HepG2 (cell line): ENCODE data around the gene MSI2. TPM values are rescaled to one million over a fixed set of nuclear protein-coding genes. Genes with fewer than 3 reads are reported as not detected.

Experiments used
- ATAC-seq: fragments of 200-7000 bp; cut with Tn5 transposase; 3 replicates; pipeline ENCODE4 v1.9.1; 2020; ENCODE audit warnings: mild to moderate bottlenecking, moderate library complexity
- BruUV-seq: library from RNA; stranded (reverse); fragments of 400-500 nt; replicated peaks from 2 replicates; lab custom pipeline; 2021; lab: Mats Ljungman, UMichigan
- CTCF ChIA-PET: fragments of 300-600 bp; formaldehyde crosslinking; extraction: SDS; loops from one replicate; lab custom pipeline; 2021; ENCODE audit warnings: low total read pairs, inconsistent platforms, low intra/inter-chr PET ratio; lab: Yijun Ruan, JAX
- POLR2A ChIA-PET: fragments of 350-600 bp; sonication (Branson Sonifier 250); formaldehyde crosslinking; loops from one replicate; lab custom pipeline; 2020; ENCODE audit warnings: antibody characterized with exemption, inconsistent platforms; lab: Yijun Ruan, JAX
- DNase-seq: peaks from one replicate; pipeline ENCODE4 v3.0.0-alpha.2; 2015; ENCODE audit warnings: low spot score
- FAIRE-seq: peaks from 3 replicates; lab custom pipeline; 2011; peaks lifted over from hg19 to GRCh38; lab: Jason Lieb, UNC
- H2AFZ ChIP-seq: one replicate; pipeline ENCODE4 v1.6.1; 2011; ENCODE audit warnings: low read length, inconsistent platforms
- H3K27ac ChIP-seq: fragments of 300-600 bp; 3 replicates; pipeline ENCODE4 v1.8.0; 2011; ENCODE audit warnings: mixed run types, mild to moderate bottlenecking, mixed read lengths, low read length, inconsistent platforms; ENCODE audit not compliant: insufficient read depth; ENCODE audit errors: extremely low read length
- H3K27me3 ChIP-seq, 2 experiments: fragments of 200-600 bp in 1 of 2; 2 replicates in 1 of 2; 3 replicates in 1 of 2; pipeline versions ENCODE4 v1.6.0 to v1.8.0; 2011; ENCODE audit warnings: low read length in 2 of 2, mild to moderate bottlenecking in 2 of 2, moderate library complexity in 2 of 2, inconsistent platforms in 1 of 2; ENCODE audit not compliant: insufficient read depth in 2 of 2, control insufficient read depth in 1 of 2
- H3K36me3 ChIP-seq, 2 experiments: fragments of 200-600 bp in 1 of 2; replicated peaks in 1 of 2; 2 replicates in 1 of 2; 3 replicates in 1 of 2; pipeline versions ENCODE4 v1.5.1 to v1.8.0; 2011; ENCODE audit warnings: low read length in 2 of 2, inconsistent platforms in 1 of 2; ENCODE audit not compliant: insufficient read depth in 2 of 2, control insufficient read depth in 1 of 2
- H3K4me1 ChIP-seq: 2 replicates; pipeline ENCODE4 v1.5.1; 2012; ENCODE audit warnings: low read length, inconsistent platforms; ENCODE audit not compliant: insufficient read depth
- H3K4me2 ChIP-seq: 2 replicates; pipeline ENCODE4 v1.6.0; 2011; ENCODE audit warnings: low read depth, low read length, inconsistent platforms
- H3K4me3 ChIP-seq, 3 experiments: fragments of 200-600 bp in 1 of 3; sonication (generic), shearing (Covaris generic) in 1 of 3; replicated peaks in 1 of 3; 2 replicates each; pipeline ENCODE4 v1.5.1; 2011 to 2016; ENCODE audit warnings: low read length in 3 of 3, inconsistent platforms in 2 of 3, low read depth in 2 of 3, mild to moderate bottlenecking in 2 of 3, control low read depth in 1 of 3, mixed read lengths in 1 of 3; ENCODE audit not compliant: insufficient read depth in 1 of 3
- H3K79me2 ChIP-seq: one replicate; pipeline ENCODE4 v1.6.1; 2011; ENCODE audit warnings: low read length, inconsistent platforms; ENCODE audit not compliant: insufficient read depth
- H3K9ac ChIP-seq: 2 replicates; pipeline ENCODE4 v1.6.0; 2011; ENCODE audit warnings: mild to moderate bottlenecking, low read depth, low read length, inconsistent platforms; ENCODE audit not compliant: insufficient read depth
- H3K9me3 ChIP-seq: 2 replicates; pipeline ENCODE4 v1.5.1; 2012; ENCODE audit warnings: mild to moderate bottlenecking, low read length
- H4K20me1 ChIP-seq: 2 replicates; pipeline ENCODE4 v1.6.0; 2011; ENCODE audit warnings: inconsistent platforms, mild to moderate bottlenecking, low read length, moderate library complexity; ENCODE audit not compliant: insufficient read depth
- CEBPZ ChIP-seq: IDR thresholded peaks from 2 replicates; pipeline ENCODE4 v1.6.1; 2012; ENCODE audit warnings: low read length, improper control_type of control experiment
- DNMT3B ChIP-seq: conservative IDR thresholded peaks from 2 replicates; pipeline ENCODE4 v1.6.1; 2016; ENCODE audit warnings: missing biosample characterization, control low read depth
- FOXO1 ChIP-seq: sonication (generic); formaldehyde crosslinking; IDR thresholded peaks from 2 replicates; pipeline ENCODE4 v1.4.0; 2020; ENCODE audit warnings: missing genetic modification reagents
- GATAD2A ChIP-seq: IDR thresholded peaks from 2 replicates; pipeline ENCODE4 v1.6.1; 2016
- HNF4G ChIP-seq, 2 experiments: sonication (generic) in 1 of 2; formaldehyde crosslinking in 1 of 2; IDR thresholded peaks; 2 replicates each; pipeline versions ENCODE4 v1.4.0 to v1.6.1; 2011 to 2020; ENCODE audit warnings: borderline replicate concordance in 2 of 2, low read depth in 2 of 2, mild to moderate bottlenecking in 2 of 2, low read length in 1 of 2, missing genetic modification reagents in 1 of 2, moderate library complexity in 1 of 2
- HOXA5 ChIP-seq: sonication (generic); formaldehyde crosslinking; IDR thresholded peaks from 2 replicates; pipeline ENCODE4 v1.4.0; 2020; ENCODE audit warnings: missing genetic modification reagents
- REPIN1 ChIP-seq: sonication (generic); formaldehyde crosslinking; IDR thresholded peaks from 2 replicates; pipeline ENCODE4 v1.8.0; 2022; ENCODE audit warnings: missing genetic modification reagents, low read depth, mild to moderate bottlenecking, borderline replicate concordance
- ZBTB46 ChIP-seq: sonication (generic); formaldehyde crosslinking; IDR thresholded peaks from 2 replicates; pipeline ENCODE4 v1.4.0; 2020; ENCODE audit warnings: mild to moderate bottlenecking, missing genetic modification reagents, borderline replicate concordance
- ZNF256 ChIP-seq: sonication (generic); formaldehyde crosslinking; conservative IDR thresholded peaks from 2 replicates; pipeline ENCODE4 v1.4.0; 2020; ENCODE audit warnings: missing genetic modification reagents
- WGBS: methylation state at CpG from one replicate; pipeline ENCODE4 v1.1.6; 2017; ENCODE audit warnings: low lambda C conversion rate; 5-methylcytosine and 5-hydroxymethylcytosine counted together
- in situ Hi-C: cut with HindIII; loops from 2 replicates; pipeline ENCODE4 v1.10.0; 2017; ENCODE audit warnings: low pct_unique_long_range_greater_than_20kb; ENCODE audit not compliant: extremely low pct_ligation_motif_present
- intact Hi-C: fragments of 100-400 bp; cut with micrococcal nuclease; formaldehyde crosslinking; loops from one replicate; pipeline ENCODE4 v1.10.0; 2022; ENCODE audit not compliant: unreplicated experiment
- polyA plus RNA-seq, 8 experiments: library from polyadenylated mRNA; depleted of rRNA in 3 of 8; stranded (reverse) in 7 of 8; unstranded in 1 of 8; fragments of >200 nt; fragmentation: Illumina TruSeq in 4 of 8; extraction: Trizol in 4 of 8; gene quantifications; 2 replicates each; pipeline versions ENCODE4 v1.2.1 to v1.2.3, GENCODE V29; 2011 to 2016; ENCODE audit warnings: low read depth in 4 of 8, missing spikeins in 1 of 8, mixed read lengths in 1 of 8; ENCODE audit not compliant: insufficient read depth in 1 of 8
- total RNA-seq, 5 experiments: library from RNA; depleted of rRNA; stranded (reverse); fragments of >200 nt; fragmentation: Illumina TruSeq; extraction: Trizol; gene quantifications; 2 replicates each; pipeline ENCODE4 v1.2.3, GENCODE V29; 2016; ENCODE audit warnings: low read depth in 1 of 5
- TF ChIP-seq, protein P1 (sequence below): sonication (generic); formaldehyde crosslinking; IDR thresholded peaks from 2 replicates; pipeline ENCODE4 v1.9.0; 2021; ENCODE audit warnings: missing genetic modification reagents, borderline replicate concordance

The MSI2 gene
- total and polyA plus RNA-seq, 2 of the 13 experiments (the other 11 are each of a cell fraction or from before 2014, with no cell fraction given), result 77.5 to 78.4 TPM

- no peak for TF ChIP-seq CEBPZ
- no peak for TF ChIP-seq HOXA5
- TF ChIP-seq REPIN1 (CRISPR knock-in tag), result no peak
Observed at GRCh38 chr17:57341611-57342540, 85.6 kb downstream of the MSI2 start (continued).

GRCh38 chr17:57342963-57343589, 86.8 kb downstream of the MSI2 start:
- peaks cover 23% of the 10 kb centered on the region for H3K79me2 ChIP-seq
- H3K27me3 ChIP-seq, result no peaks in the 10 kb centered on the region
- no peak overlapping the region for H3K4me3 ChIP-seq
- ATAC-seq, result no peak
- H2AFZ ChIP-seq, result no peak overlapping the region
- WGBS, result 30% methylated on average over 4 of the region's 4 CpGs
- in situ Hi-C loops (no loop called here), intact Hi-C loops (no loop called here)
- no peak for DNase-seq
- peak overlapping the region; percentile 8; the same call in 1 of the 2 replicates for H3K4me2 ChIP-seq
- H3K9ac ChIP-seq, result no peak overlapping the region
- peaks cover 5% of the 10 kb centered on the region; the same call in 1 of the 2 replicates for H4K20me1 ChIP-seq
- FAIRE-seq, result peak; percentile 46
- peaks cover 57% of the 10 kb centered on the region for H3K4me1 ChIP-seq
- H3K27ac ChIP-seq, result peak overlapping the region; percentile 36
- H3K36me3 ChIP-seq, result peaks cover 18 to 19% of the 10 kb centered on the region in 2 experiments
- ChIA-PET POLR2A (interaction anchor here (0.7 to 1.6 kb wide), 2 partner anchors 64 to 86 kb away, joined by 3 to 5 read pairs; partner anchors contain the start of gene MSI2), CTCF (no interaction called here)
- BruUV-seq, result no TSS peak
- no peaks in the 10 kb centered on the region for H3K9me3 ChIP-seq
- TF ChIP-seq DNMT3B (CRISPR knock-in tag) (no peak), FOXO1 (CRISPR knock-in tag) (no peak), ZNF256 (no peak), ZBTB46 (CRISPR knock-in tag) (no peak), GATAD2A (peak; percentile 76), HNF4G (IDR thresholded peaks at IDR 0.05; ENCODE audit: borderline replicate concordance, low read depth, low read length) (peak; percentile 33; the same call in 1 of the 2 replicates), HNF4G (CRISPR knock-in tag; IDR thresholded peaks at IDR 0.05; ENCODE audit: borderline replicate concordance, low read depth) (no peak)
- TF ChIP-seq, protein P1, sequence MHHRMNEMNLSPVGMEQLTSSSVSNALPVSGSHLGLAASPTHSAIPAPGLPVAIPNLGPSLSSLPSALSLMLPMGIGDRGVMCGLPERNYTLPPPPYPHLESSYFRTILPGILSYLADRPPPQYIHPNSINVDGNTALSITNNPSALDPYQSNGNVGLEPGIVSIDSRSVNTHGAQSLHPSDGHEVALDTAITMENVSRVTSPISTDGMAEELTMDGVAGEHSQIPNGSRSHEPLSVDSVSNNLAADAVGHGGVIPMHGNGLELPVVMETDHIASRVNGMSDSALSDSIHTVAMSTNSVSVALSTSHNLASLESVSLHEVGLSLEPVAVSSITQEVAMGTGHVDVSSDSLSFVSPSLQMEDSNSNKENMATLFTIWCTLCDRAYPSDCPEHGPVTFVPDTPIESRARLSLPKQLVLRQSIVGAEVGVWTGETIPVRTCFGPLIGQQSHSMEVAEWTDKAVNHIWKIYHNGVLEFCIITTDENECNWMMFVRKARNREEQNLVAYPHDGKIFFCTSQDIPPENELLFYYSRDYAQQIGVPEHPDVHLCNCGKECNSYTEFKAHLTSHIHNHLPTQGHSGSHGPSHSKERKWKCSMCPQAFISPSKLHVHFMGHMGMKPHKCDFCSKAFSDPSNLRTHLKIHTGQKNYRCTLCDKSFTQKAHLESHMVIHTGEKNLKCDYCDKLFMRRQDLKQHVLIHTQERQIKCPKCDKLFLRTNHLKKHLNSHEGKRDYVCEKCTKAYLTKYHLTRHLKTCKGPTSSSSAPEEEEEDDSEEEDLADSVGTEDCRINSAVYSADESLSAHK, result no peak
